Activated CD8-positive, alpha-beta T cell treated with anti-CD3 and anti-CD28 coated beads for 36 hours (primary cell): ENCODE results near the gene CTDSPL. TPM values are rescaled to one million over a fixed set of nuclear protein-coding genes. Genes with fewer than 3 reads are reported as not detected.

Source experiments
- ATAC-seq: fragments of 200-7000 bp; cut with Tn5 transposase; one replicate; pipeline ENCODE4 v1.10.0; 2021; ENCODE audit warnings: mild to moderate bottlenecking, moderate library complexity
- CTCF ChIA-PET: fragments of 350-600 bp; sonication (Branson Sonifier 250); formaldehyde crosslinking; loops from one replicate; lab custom pipeline; 2021; ENCODE audit warnings: antibody characterized with exemption; lab: Charles Lee
- POLR2A ChIA-PET: fragments of 350-600 bp; sonication (Branson Sonifier 250); formaldehyde crosslinking; loops from one replicate; lab custom pipeline; 2021; ENCODE audit warnings: antibody characterized with exemption; lab: Charles Lee
- DNase-seq: peaks from one replicate; pipeline ENCODE4 v3.0.0-alpha.2; 2020
- H3K27ac Mint-ChIP-seq: one replicate; pipeline ENCODE4 v1.8.0; 2021; ENCODE audit warnings: mild to moderate bottlenecking, mixed read lengths
- H3K27me3 Mint-ChIP-seq: one replicate; pipeline ENCODE4 v1.8.0; 2021; ENCODE audit warnings: mixed read lengths
- H3K36me3 Mint-ChIP-seq: one replicate; pipeline ENCODE4 v1.8.0; 2021; ENCODE audit warnings: low read depth, mixed read lengths
- H3K4me1 Mint-ChIP-seq: one replicate; pipeline ENCODE4 v1.8.0; 2021; ENCODE audit warnings: low read depth, mixed read lengths
- H3K4me3 Mint-ChIP-seq: one replicate; pipeline ENCODE4 v1.8.0; 2021; ENCODE audit warnings: mild to moderate bottlenecking, moderate library complexity, mixed read lengths
- H3K9me3 Mint-ChIP-seq: one replicate; pipeline ENCODE4 v1.8.0; 2021; ENCODE audit warnings: mixed read lengths
- intact Hi-C: fragments of 100-400 bp; cut with micrococcal nuclease; formaldehyde crosslinking; loops from one replicate; pipeline ENCODE4 v1.10.0; 2022
- total RNA-seq, 2 experiments: library from RNA; stranded (reverse); gene quantifications; one replicate each; pipeline ENCODE4 v1.2.3, GENCODE V29; 2021
- TF ChIP-seq, protein P1 (sequence below): fragments of 200-600 bp; IDR thresholded peaks from one replicate; pipeline ENCODE4 v1.8.0; 2022; ENCODE audit warnings: antibody characterized with exemption, mild to moderate bottlenecking

The CTDSPL gene
- total RNA-seq, 2 experiments from 2014 or later = 1.2 to 1.7 TPM

DNA sequence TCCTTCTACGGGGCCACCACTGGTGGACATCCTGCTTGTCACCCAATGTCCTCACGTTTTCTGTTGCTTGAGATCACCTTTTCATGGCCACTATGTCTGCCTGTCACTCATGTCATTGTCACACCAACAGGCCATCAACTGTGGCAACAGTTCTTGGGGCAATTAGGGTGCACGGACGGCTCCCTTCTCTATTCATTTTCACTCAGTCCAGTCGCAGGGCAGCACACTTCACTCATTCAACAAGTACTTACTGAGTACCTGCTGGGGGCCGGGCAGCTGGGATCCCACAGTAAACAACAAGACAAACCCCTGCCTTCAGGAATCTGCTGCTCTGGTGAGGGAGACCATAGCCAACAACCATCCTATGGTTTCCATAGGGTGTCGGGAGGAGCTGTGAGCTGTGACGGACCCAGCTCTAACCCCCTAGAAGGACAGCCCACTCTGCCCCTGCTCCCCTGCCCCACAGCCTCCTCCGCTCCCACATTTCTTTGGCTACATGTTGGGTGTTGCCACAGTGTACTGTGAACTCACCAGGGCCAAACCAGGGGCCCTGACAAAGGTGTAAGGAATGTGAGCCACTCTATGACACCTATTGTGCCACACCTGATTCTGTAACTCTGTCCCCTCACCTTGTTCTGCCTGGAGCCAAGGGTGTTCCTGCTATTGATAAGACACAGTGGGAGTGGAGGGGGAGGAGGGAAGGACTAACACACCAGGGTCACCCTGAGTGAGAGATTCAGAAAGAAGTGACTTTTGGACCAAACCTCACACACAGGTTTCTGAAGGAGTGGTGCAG is 130.8 kb downstream of the CTDSPL start:
- peak overlapping the region; percentile 85 for H3K4me3 Mint-ChIP-seq
- no peaks in the 10 kb centered on the region for H3K9me3 Mint-ChIP-seq
- DNase-seq = no peak
- TF ChIP-seq, protein P1, sequence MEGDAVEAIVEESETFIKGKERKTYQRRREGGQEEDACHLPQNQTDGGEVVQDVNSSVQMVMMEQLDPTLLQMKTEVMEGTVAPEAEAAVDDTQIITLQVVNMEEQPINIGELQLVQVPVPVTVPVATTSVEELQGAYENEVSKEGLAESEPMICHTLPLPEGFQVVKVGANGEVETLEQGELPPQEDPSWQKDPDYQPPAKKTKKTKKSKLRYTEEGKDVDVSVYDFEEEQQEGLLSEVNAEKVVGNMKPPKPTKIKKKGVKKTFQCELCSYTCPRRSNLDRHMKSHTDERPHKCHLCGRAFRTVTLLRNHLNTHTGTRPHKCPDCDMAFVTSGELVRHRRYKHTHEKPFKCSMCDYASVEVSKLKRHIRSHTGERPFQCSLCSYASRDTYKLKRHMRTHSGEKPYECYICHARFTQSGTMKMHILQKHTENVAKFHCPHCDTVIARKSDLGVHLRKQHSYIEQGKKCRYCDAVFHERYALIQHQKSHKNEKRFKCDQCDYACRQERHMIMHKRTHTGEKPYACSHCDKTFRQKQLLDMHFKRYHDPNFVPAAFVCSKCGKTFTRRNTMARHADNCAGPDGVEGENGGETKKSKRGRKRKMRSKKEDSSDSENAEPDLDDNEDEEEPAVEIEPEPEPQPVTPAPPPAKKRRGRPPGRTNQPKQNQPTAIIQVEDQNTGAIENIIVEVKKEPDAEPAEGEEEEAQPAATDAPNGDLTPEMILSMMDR = no peak
- H3K36me3 Mint-ChIP-seq = peaks cover 19% of the 10 kb centered on the region
- H3K27ac Mint-ChIP-seq = no peak overlapping the region
- POLR2A ChIA-PET = interaction anchor here (0.7 to 1.1 kb wide), 2 partner anchors 12 to 30 kb away, joined by 3 to 5 read pairs; no protein-coding TSS in a partner anchor
- no peaks in the 10 kb centered on the region for H3K27me3 Mint-ChIP-seq
- ATAC-seq = no peak
- CTCF ChIA-PET = interaction anchor here (0.9 to 2.6 kb wide), 2 partner anchors 18 to 25 kb away, joined by 3 to 10 read pairs; no protein-coding TSS in a partner anchor
- intact Hi-C loops = no loop called here
- peaks cover 31% of the 10 kb centered on the region for H3K4me1 Mint-ChIP-seq

DNA sequence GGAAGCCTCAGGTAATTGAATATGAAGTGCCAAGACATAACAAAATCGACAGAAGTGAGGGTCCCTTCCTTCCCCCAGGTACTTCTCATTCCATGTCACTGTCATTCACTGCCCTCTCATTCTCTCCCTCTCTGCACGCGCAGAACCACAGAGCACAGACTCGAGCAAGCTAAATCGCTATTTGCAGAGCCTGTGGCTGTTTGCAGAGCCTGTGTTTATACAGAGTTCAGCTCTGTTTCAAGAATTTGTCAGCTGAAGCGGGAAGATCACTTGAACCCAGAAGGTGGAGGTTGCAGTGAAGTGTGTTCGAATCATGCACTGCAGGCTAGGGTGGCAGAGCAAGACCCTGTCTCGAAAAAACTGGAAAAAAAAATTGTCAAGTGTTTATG is 131.4 kb downstream of the CTDSPL start:
- TF ChIP-seq, protein P1 = no peak
- ATAC-seq = no peak
- Mint-ChIP-seq H3K4me1 (peaks cover 35% of the 10 kb centered on the region), H3K36me3 (peaks cover 24% of the 10 kb centered on the region), H3K27me3 (no peaks in the 10 kb centered on the region), H3K27ac (peak overlapping the region; percentile 95), H3K4me3 (peak overlapping the region; percentile 85), H3K9me3 (no peaks in the 10 kb centered on the region)
- intact Hi-C loops = no loop called here
- DNase-seq = no peak
- ChIA-PET POLR2A (interaction anchor here (0.7 to 1.6 kb wide), 3 partner anchors 12 to 29 kb away, joined by 3 to 5 read pairs (median 4); no protein-coding TSS in a partner anchor), CTCF (interaction anchor here (0.9 to 2.6 kb wide), 2 partner anchors 19 to 26 kb away, joined by 3 to 10 read pairs; no protein-coding TSS in a partner anchor)

DNA sequence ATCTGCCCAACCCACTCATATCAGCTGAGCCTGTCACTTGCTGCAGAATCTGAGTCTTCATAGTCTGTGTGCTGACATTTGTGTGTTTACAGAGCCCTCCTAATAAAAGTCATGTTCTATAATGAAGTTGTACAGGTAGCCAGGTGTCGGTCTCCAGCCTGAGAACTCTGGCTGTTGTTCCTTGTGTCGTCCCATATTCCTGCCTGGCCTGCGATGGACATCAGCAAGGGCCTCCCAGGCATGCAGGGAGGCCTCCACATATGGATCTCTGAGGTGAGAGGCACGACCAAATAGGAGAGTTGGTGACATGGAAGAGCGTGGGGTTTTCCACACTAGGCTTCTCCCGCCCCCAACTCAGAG is 131.8 kb downstream of the CTDSPL start:
- peaks cover 27% of the 10 kb centered on the region for H3K36me3 Mint-ChIP-seq
- no peak for ATAC-seq
- H3K27ac Mint-ChIP-seq = peak overlapping the region; percentile 95
- TF ChIP-seq, protein P1 = no peak
- CTCF ChIA-PET = interaction anchor here (2.6 kb wide), 1 partner anchor 19 kb away, joined by 10 read pairs; no protein-coding TSS in a partner anchor
- POLR2A ChIA-PET = interaction anchor here (0.7 to 1.6 kb wide), 3 partner anchors 13 to 29 kb away, joined by 3 to 5 read pairs (median 4); no protein-coding TSS in a partner anchor
- H3K4me3 Mint-ChIP-seq = peak overlapping the region; percentile 85
- DNase-seq = no peak
- peaks cover 39% of the 10 kb centered on the region for H3K4me1 Mint-ChIP-seq
- H3K27me3 Mint-ChIP-seq = no peaks in the 10 kb centered on the region
- intact Hi-C loops = no loop called here
- H3K9me3 Mint-ChIP-seq = no peaks in the 10 kb centered on the region

DNA sequence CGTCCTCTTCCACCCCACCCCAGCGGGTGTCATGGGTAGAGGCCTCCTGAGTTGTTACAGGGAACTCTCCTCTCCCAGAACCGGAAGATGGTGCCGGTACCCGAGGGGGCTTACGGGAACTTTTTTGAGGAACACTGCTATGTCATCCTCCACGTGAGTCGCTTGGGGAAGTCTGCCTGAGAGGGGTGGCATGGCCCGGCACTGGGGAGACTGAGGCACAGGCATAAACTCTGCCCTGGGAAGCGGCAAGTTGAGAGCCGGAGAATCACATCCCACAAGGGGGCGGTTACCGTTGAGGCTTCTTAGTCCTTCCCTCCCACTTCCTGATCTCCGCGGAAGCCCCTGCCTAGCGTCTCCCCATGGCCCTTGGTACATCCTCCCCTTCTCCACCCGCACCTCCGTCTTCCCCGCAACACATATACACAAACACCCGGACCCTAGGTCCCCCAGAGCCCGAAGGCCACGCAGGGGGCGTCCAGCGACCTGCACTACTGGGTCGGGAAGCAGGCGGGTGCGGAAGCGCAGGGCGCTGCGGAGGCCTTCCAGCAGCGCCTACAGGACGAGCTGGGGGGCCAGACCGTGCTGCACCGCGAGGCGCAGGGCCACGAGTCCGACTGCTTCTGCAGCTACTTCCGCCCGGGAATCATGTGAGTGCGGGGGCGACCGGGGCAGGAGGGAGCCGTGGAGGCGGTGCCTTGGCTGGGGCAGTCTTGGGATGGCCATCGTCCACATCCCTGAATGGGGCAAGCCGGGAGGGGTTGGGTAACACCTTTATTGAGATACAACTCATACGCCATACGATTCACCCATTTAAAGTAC is 132.3 kb downstream of the CTDSPL start:
- H3K27ac Mint-ChIP-seq = peak overlapping the region; percentile 95
- DNase-seq = peak; percentile 86
- H3K9me3 Mint-ChIP-seq = no peaks in the 10 kb centered on the region
- H3K27me3 Mint-ChIP-seq = no peaks in the 10 kb centered on the region
- peak; percentile 57 for ATAC-seq
- H3K4me3 Mint-ChIP-seq = peak overlapping the region; percentile 85
- intact Hi-C loops = no loop called here
- TF ChIP-seq, protein P1 = no peak
- CTCF ChIA-PET = interaction anchor here (0.9 to 2.6 kb wide), 2 partner anchors 19 to 27 kb away, joined by 3 to 10 read pairs; no protein-coding TSS in a partner anchor
- POLR2A ChIA-PET = interaction anchor here (0.6 to 1.6 kb wide), 2 partner anchors 15 to 545 kb away, joined by 3 to 4 read pairs; no protein-coding TSS in a partner anchor
- H3K4me1 Mint-ChIP-seq = peaks cover 43% of the 10 kb centered on the region
- H3K36me3 Mint-ChIP-seq = peaks cover 28% of the 10 kb centered on the region
